ENCODE results near the gene DNLZ.

Gene DNLZ

GRCh38 chr9:136313111-136314055 is 50.2 kb downstream of the DNLZ start:
- DNase-seq = no peak

- DNase-seq = peak; percentile 40 to 59
These were observed 51.1 kb downstream of the DNLZ start for GRCh38 chr9:136312436-136312835.

- no peak for DNase-seq
These were observed 51.6 kb downstream of the DNLZ start for GRCh38 chr9:136312009-136312375.

GRCh38 chr9:136311051-136312008 is 52.2 kb downstream of the DNLZ start:
- DNase-seq = peak in 1 of 2 experiments; percentile 20

- DNase-seq = peak; percentile 60 to 80
These were observed 53.1 kb downstream of the DNLZ start for GRCh38 chr9:136310273-136311030.

GRCh38 chr9:136309806-136310220 is 53.7 kb downstream of the DNLZ start:
- DNase-seq = no peak
